Left ventricle myocardium inferior (tissue), 1 donor: Measurements from ENCODE around the gene SALL1. TPM values are rescaled to one million over a fixed set of nuclear protein-coding genes. Genes with fewer than 3 reads are reported as not detected.

ENCODE experiments used
- DNase-seq: peaks from one replicate; pipeline ENCODE4 v3.0.0-alpha.2; 2020
- H3K27ac ChIP-seq: fragments of 200-600 bp; replicated peaks from 2 replicates; pipeline ENCODE4 v1.8.0; 2021
- H3K27me3 ChIP-seq: fragments of 200-600 bp; 2 replicates; pipeline ENCODE4 v1.8.0; 2021; ENCODE audit warnings: low read depth
- H3K36me3 ChIP-seq: fragments of 200-600 bp; 2 replicates; pipeline ENCODE4 v1.8.0; 2021
- H3K4me1 ChIP-seq: fragments of 200-600 bp; 2 replicates; pipeline ENCODE4 v1.8.0; 2021
- H3K4me3 ChIP-seq: fragments of 200-600 bp; 2 replicates; pipeline ENCODE4 v1.8.0; 2021; ENCODE audit warnings: mild to moderate bottlenecking, moderate library complexity
- H3K9me3 ChIP-seq: fragments of 200-600 bp; replicated peaks from 2 replicates; pipeline ENCODE4 v1.8.0; 2021
- intact Hi-C: fragments of 100-400 bp; cut with micrococcal nuclease; formaldehyde crosslinking; loops from one replicate; pipeline ENCODE4 v1.11.0; 2022
- total RNA-seq: library from RNA; stranded (reverse); fragmentation: NEBNext Ultra II Directional; extraction: Animal tissue kit (Norgen Biotek cat#: 25700); gene quantifications from one replicate; pipeline ENCODE4 v1.2.1, GENCODE V29; 2021
- TF ChIP-seq, protein P1 (sequence below): fragments of 200-600 bp; IDR thresholded peaks from 2 replicates; pipeline ENCODE4 v1.8.0; 2021; ENCODE audit warnings: antibody characterized with exemption, mild to moderate bottlenecking, borderline replicate concordance
- donor health status: DM: no; HTN: yes; CAD: no; lungs with severe emphysema.

SALL1 gene
- total RNA-seq, 1 donor from 2014 or later = 1.3 TPM

DNA sequence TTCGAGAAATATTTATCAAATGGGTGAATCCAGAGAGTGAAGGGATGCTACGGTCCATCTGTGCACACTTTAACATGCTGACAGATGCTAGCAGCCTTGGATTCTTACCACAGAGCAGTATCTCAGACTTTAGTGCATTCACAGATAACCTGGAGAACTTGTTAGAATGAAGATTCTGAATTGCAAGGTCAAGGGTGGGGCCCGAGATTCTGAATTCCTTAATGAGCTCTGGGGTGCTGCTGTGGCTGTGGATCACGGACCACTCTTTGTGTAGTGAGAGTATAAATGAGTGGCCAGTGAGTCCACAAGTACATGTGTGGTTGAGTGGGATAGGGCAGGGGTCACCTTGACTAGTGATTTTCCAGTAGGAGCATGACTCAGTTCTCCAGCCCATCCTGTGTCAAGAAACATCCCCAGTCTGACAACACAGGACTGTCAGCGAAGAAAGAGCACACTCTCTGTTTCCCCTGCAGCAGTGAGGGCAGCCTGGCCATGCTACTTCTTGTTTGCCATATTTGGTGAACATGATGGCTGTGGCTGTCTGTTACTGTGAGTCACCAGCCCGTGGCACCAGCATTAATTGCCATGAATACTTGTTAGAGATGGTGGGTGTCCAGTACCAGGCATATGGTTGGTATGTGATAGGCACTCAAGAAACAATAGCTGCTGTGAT lies 13.0 kb upstream of the SALL1 start:
- Histone ChIP-seq H3K27ac (no peak overlapping the region), H3K4me3 (no peak overlapping the region), H3K9me3 (no peaks in the 10 kb centered on the region), H3K36me3 (no peaks in the 10 kb centered on the region), H3K27me3 (peaks cover 91% of the 10 kb centered on the region), H3K4me1 (no peaks in the 10 kb centered on the region)
- intact Hi-C loops = no loop called here
- TF ChIP-seq, protein P1, sequence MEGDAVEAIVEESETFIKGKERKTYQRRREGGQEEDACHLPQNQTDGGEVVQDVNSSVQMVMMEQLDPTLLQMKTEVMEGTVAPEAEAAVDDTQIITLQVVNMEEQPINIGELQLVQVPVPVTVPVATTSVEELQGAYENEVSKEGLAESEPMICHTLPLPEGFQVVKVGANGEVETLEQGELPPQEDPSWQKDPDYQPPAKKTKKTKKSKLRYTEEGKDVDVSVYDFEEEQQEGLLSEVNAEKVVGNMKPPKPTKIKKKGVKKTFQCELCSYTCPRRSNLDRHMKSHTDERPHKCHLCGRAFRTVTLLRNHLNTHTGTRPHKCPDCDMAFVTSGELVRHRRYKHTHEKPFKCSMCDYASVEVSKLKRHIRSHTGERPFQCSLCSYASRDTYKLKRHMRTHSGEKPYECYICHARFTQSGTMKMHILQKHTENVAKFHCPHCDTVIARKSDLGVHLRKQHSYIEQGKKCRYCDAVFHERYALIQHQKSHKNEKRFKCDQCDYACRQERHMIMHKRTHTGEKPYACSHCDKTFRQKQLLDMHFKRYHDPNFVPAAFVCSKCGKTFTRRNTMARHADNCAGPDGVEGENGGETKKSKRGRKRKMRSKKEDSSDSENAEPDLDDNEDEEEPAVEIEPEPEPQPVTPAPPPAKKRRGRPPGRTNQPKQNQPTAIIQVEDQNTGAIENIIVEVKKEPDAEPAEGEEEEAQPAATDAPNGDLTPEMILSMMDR = no peak
- DNase-seq = no peak

DNA sequence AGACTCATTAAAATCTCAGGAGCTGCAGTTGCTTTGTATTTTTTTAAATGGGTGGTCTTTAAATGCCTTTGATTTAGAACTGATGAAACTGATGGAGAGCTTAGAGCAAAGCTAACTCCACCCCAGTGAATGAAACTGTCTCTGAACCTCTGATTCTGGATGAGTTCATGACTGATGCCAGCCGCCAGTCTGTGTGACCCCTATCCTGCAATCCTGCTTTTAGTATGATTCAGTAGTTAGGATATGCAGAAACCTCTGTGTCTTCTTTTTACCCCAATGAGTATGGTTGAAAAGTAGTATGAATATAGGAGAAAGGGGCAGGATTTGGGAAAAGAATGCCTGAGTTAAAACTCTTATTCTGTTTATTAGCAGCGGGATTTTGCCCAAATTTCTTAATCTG lies 12.3 kb upstream of the SALL1 start:
- TF ChIP-seq, protein P1 = no peak
- H3K4me1 ChIP-seq = no peaks in the 10 kb centered on the region
- H3K27ac ChIP-seq = no peak overlapping the region
- H3K36me3 ChIP-seq = no peaks in the 10 kb centered on the region
- no peaks in the 10 kb centered on the region for H3K9me3 ChIP-seq
- H3K4me3 ChIP-seq = no peak overlapping the region
- peaks cover 91% of the 10 kb centered on the region for H3K27me3 ChIP-seq
- no peak for DNase-seq
- intact Hi-C loops = no loop called here

DNA sequence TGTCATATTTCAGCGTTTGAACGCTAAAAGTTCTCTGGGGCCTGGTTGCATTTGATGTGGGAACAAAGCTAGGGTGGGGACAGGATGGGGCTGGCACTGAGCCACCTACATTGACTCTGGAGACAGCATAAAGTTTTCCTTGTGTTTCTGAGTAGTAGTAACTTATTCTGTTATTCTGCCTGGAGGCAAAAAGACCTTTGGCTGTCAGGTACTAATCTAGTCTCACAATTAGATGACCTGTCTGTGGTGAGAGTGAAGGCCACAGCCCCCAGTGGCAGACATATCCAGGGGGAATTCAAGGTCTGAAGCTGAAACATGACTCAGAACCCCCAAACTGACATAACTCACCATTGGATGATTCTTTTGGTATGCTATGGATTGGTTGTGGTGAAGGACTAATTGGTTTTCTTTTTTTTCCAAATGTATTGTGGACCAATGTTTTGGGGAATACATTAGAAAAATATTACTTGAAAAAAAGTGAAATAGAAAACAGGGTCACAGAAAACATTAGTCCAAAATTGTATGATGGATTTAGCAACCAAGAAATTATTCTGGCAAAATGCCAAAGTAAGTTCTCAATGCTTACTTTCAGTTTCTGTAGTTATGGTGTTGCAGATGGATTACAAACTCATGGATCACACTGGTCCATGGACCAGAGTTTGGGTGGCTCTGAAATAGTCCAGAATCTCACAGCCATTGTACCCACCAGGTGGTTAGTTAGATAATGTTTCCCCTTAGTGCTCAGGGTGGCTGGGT lies 10.5 kb upstream of the SALL1 start:
- Histone ChIP-seq H3K36me3 (no peaks in the 10 kb centered on the region), H3K4me1 (no peaks in the 10 kb centered on the region), H3K4me3 (no peak overlapping the region), H3K27me3 (peaks cover 95% of the 10 kb centered on the region), H3K9me3 (no peaks in the 10 kb centered on the region), H3K27ac (no peak overlapping the region)
- intact Hi-C loops = no loop called here
- TF ChIP-seq, protein P1 = no peak
- no peak for DNase-seq

DNA sequence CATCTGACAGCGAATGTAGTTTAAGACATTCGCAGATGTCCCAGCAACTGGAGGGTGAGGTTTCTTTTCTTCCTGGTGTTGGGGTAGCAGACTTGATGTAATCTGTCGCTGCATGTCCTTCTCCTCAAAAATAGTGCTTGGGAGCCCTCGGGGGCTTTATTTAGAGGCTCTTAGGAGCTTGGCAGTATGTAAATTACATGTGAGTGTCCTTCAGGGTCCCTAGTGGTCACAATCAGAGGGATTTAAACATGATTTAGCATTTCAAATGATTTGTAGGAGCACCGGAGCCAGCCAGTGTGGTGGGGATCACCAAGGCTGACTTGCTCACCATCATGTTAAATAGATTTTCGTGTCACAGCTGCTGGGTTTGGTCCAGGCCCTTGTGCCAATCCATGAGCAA lies 8.8 kb upstream of the SALL1 start:
- Histone ChIP-seq H3K9me3 (no peaks in the 10 kb centered on the region), H3K27ac (no peak overlapping the region), H3K27me3 (peaks cover 100% of the 10 kb centered on the region), H3K4me3 (no peak overlapping the region), H3K4me1 (peaks cover 12% of the 10 kb centered on the region), H3K36me3 (no peaks in the 10 kb centered on the region)
- TF ChIP-seq, protein P1 = no peak
- DNase-seq = no peak
- intact Hi-C loops = no loop called here

DNA sequence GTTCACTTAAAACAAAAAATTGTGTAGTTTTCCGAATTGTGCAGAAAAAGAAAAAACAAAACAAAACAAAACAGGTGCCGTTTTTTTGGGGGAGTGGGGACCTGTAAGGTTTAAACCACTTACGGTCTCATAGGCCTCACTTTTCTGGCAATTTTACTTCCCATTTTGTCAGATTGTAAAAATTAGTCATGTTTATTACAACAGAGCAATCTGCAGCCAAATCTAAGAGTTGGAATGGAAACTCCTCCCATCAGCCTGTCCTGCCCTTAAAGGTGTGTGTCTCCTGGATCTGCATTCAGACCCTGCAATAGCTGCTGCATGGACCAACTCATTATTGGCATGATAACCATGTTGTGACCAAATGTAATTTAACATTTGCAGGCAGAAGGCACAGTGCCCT lies 8.2 kb upstream of the SALL1 start:
- no peaks in the 10 kb centered on the region for H3K36me3 ChIP-seq
- no peak overlapping the region for H3K27ac ChIP-seq
- H3K27me3 ChIP-seq = peaks cover 100% of the 10 kb centered on the region

More for the DNA sequence above, 8.2 kb upstream of the SALL1 start:
- no peak for DNase-seq
- peaks cover 16% of the 10 kb centered on the region for H3K4me1 ChIP-seq
- no peak overlapping the region for H3K4me3 ChIP-seq
- H3K9me3 ChIP-seq = no peaks in the 10 kb centered on the region
- TF ChIP-seq, protein P1 = no peak
- intact Hi-C loops = no loop called here
